Measurements from ENCODE around the gene RHO. TPM values are rescaled to one million over a fixed set of nuclear protein-coding genes. Genes with fewer than 3 reads are reported as not detected.

The RHO gene
- total RNA-seq, 1 experiment from 2014 or later = not detected

GRCh38 chr3:129576514-129577352 is 48.3 kb downstream of the RHO start:
- DNase-seq = no peak
- Histone ChIP-seq H3K27me3 (no peaks in the 10 kb centered on the region), H3K9me3 (replicated peaks) (no peaks in the 10 kb centered on the region), H3K36me3 (peaks cover 5% of the 10 kb centered on the region; the same call in 1 of the 2 replicates), H3K4me1 (peaks cover 46% of the 10 kb centered on the region), H3K27ac (no peak overlapping the region), H3K4me3 (no peak overlapping the region)

- Histone ChIP-seq H3K36me3 (peaks cover 3% of the 10 kb centered on the region; the same call in 1 of the 2 replicates), H3K9me3 (replicated peaks) (no peaks in the 10 kb centered on the region), H3K27ac (peak overlapping the region; percentile 56), H3K4me3 (no peak overlapping the region), H3K27me3 (no peaks in the 10 kb centered on the region), H3K4me1 (peaks cover 46% of the 10 kb centered on the region)
- no peak for DNase-seq
These were observed 48.9 kb downstream of the RHO start for GRCh38 chr3:129577366-129577765.

GRCh38 chr3:129577925-129578786 is 49.7 kb downstream of the RHO start:
- no peaks in the 10 kb centered on the region for H3K9me3 ChIP-seq (replicated peaks)
- H3K4me3 ChIP-seq = no peak overlapping the region
- peak; percentile 66 to 69 for DNase-seq
- 0 out of 2 replicates have a peak, but pooled peaks cover 3% of the 10 kb centered on the region for H3K36me3 ChIP-seq
- peaks cover 46% of the 10 kb centered on the region for H3K4me1 ChIP-seq
- H3K27ac ChIP-seq = peak overlapping the region; percentile 56
- no peaks in the 10 kb centered on the region for H3K27me3 ChIP-seq

- H3K36me3 ChIP-seq = peaks cover 12% of the 10 kb centered on the region
These were observed 51.6 kb downstream of the RHO start for GRCh38 chr3:129579991-129580390.

GRCh38 chr3:129581623-129582022 is 53.2 kb downstream of the RHO start:
- Histone ChIP-seq H3K9me3 (replicated peaks) (no peaks in the 10 kb centered on the region), H3K4me3 (no peak overlapping the region), H3K4me1 (peaks cover 25% of the 10 kb centered on the region), H3K27ac (no peak overlapping the region), H3K36me3 (peaks cover 22% of the 10 kb centered on the region), H3K27me3 (no peaks in the 10 kb centered on the region)
- no peak for DNase-seq

More at GRCh38 chr3:129579991-129580390, 51.6 kb downstream of the RHO start:
- H3K4me3 ChIP-seq = no peak overlapping the region
- no peak for DNase-seq
- no peaks in the 10 kb centered on the region for H3K9me3 ChIP-seq (replicated peaks)
- peaks cover 41% of the 10 kb centered on the region for H3K4me1 ChIP-seq
- H3K27ac ChIP-seq = no peak overlapping the region
- no peaks in the 10 kb centered on the region for H3K27me3 ChIP-seq

- H3K4me1 ChIP-seq = peaks cover 15% of the 10 kb centered on the region
These were observed 54.4 kb downstream of the RHO start for GRCh38 chr3:129582799-129583198.

GRCh38 chr3:129583289-129583688 is 54.9 kb downstream of the RHO start:
- no peak overlapping the region for H3K27ac ChIP-seq
- peaks cover 10% of the 10 kb centered on the region for H3K4me1 ChIP-seq
- H3K27me3 ChIP-seq = no peaks in the 10 kb centered on the region
- H3K9me3 ChIP-seq (replicated peaks) = no peaks in the 10 kb centered on the region
- H3K4me3 ChIP-seq = no peak overlapping the region
- DNase-seq = no peak
- H3K36me3 ChIP-seq = peaks cover 19% of the 10 kb centered on the region

More at GRCh38 chr3:129582799-129583198, 54.4 kb downstream of the RHO start:
- H3K9me3 ChIP-seq (replicated peaks) = no peaks in the 10 kb centered on the region
- peak; percentile 58 to 59 for DNase-seq
- no peak overlapping the region for H3K4me3 ChIP-seq
- H3K27ac ChIP-seq = no peak overlapping the region
- no peaks in the 10 kb centered on the region for H3K27me3 ChIP-seq
- H3K36me3 ChIP-seq = peaks cover 19% of the 10 kb centered on the region

GRCh38 chr3:129584631-129585030 is 56.2 kb downstream of the RHO start:
- DNase-seq = no peak
- Histone ChIP-seq H3K4me1 (no peaks in the 10 kb centered on the region; the same call in 1 of the 2 replicates), H3K27me3 (no peaks in the 10 kb centered on the region), H3K9me3 (replicated peaks) (no peaks in the 10 kb centered on the region), H3K4me3 (no peak overlapping the region), H3K36me3 (peaks cover 19% of the 10 kb centered on the region), H3K27ac (no peak overlapping the region)

Other genes starting within 250 kb of the RHO start
- gene HMCES, start 249.8 kb upstream of the RHO start, total RNA-seq (2014; rRNA removed; shearing (Covaris generic)) = 29.1 and 30.7 TPM in 2 replicates
- not detected in 2 replicates for gene EFCAB12, start 100.0 kb upstream of the RHO start, total RNA-seq (2014; rRNA removed; shearing (Covaris generic))
- 29.6 and 36.7 TPM in 2 replicates for gene MBD4, start 88.7 kb upstream of the RHO start, total RNA-seq (2014; rRNA removed; shearing (Covaris generic))
- 15.7 and 18.1 TPM in 2 replicates for gene IFT122, start 88.4 kb upstream of the RHO start, total RNA-seq (2014; rRNA removed; shearing (Covaris generic))
- not detected in 2 replicates for gene H1-8, start 14.5 kb downstream of the RHO start, total RNA-seq (2014; rRNA removed; shearing (Covaris generic))
- 91.1 and 95.8 TPM in 2 replicates for gene PLXND1, start 78.0 kb downstream of the RHO start, total RNA-seq (2014; rRNA removed; shearing (Covaris generic))

Measured in SJCRH30 (cell line).